ENCODE measurements around the gene SLC12A5. TPM values are rescaled to one million over a fixed set of nuclear protein-coding genes. Genes with fewer than 3 reads are reported as not detected.

The SLC12A5 gene
- polyA plus RNA-seq, 12 donors = 0.67 to 3.3 (median 1.1) TPM; not detected in 2

DNA sequence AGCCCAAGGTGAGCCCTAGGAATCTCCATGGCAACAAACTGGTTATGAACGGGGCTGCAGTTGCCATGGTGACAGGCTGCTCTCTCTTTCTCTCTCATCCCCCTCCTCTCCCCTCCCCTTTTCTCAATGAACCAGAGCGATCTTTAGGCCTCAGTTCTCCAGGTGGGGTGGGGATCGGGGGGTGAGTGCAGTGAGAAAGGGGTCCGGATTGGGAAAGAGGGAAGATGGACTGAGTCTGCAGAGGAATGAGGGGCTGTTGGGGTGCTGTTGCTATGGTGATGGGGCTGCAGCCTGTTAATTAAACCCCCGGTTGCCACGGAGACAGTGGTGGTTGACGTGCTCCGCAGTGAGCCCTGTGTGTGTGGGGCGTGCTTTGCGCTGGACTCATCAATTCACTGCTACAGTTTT lies 3.6 kb upstream of the SLC12A5 start:
- no peak for DNase-seq

- peak; percentile 58 for DNase-seq
These were observed 1.7 kb upstream of the SLC12A5 start for GRCh38 chr20:46027245-46027853.

GRCh38 chr20:46028110-46028509 lies 905 bp upstream of the SLC12A5 start:
- DNase-seq = no peak

DNA sequence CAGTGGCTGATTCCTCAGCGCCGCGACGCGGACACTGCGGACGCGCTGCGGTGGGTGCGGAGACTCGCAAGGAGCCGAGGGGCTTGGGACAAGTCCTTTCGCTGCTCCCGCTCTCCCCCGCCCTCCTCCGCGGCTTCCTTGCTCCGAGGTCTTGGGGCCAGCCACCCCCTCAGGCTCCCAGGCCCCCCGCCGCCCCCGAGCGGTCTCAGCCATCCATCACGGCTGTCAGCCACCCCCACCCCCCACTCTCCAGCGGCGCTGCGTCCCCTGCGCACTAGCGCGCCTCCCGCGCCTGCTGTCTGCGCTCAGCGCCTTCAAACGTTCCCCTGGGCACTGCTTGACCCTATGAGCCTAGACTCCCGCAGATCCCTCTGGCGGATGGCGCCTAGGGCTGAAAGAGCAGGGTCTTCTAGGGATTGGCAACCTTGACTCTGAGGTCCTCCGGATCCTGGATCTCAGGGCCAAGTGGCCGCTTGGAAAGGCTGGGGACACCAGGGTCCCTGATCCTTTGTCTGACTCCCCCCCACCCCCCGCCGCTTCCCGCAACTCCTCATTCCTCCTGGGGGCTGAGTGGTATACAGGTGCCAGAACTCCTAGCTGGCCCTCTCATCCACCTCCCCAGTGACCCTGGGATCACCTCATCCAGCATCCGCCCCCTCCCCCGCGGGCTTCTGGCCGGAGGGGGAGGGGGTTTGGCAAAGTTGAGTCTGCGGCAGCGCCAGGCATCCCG lies 1.4 kb downstream of the SLC12A5 start:
- DNase-seq = no peak

GRCh38 chr20:46031014-46031569 lies 2.1 kb downstream of the SLC12A5 start:
- DNase-seq = no peak

- no peak for DNase-seq
These were observed 2.8 kb downstream of the SLC12A5 start for GRCh38 chr20:46031701-46032254.

DNA sequence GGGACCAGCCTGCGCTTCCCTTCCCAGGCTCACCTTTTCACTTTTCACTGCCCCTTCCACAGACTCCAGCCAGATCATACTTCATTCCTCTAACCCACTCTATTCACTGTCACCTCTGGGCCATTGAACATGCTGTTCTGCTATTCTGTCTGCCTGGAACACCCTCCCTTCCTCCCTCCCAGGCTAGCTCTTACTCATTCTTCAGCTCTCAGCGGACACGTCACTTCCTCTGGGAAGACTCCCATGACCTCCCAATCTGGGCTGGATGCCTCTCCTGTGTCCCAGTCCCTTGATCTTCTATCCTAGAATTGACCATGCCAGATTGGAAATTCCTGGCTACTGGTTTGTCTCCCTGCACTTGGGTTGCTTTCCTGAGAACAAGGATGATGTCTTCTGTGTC lies 5.0 kb downstream of the SLC12A5 start:
- DNase-seq = no peak

GRCh38 chr20:46035253-46035652 lies 6.2 kb downstream of the SLC12A5 start:
- no peak for DNase-seq

- no peak for DNase-seq
These were observed 6.7 kb downstream of the SLC12A5 start for GRCh38 chr20:46035713-46036112.

GRCh38 chr20:46036370-46036769 lies 7.4 kb downstream of the SLC12A5 start:
- no peak for DNase-seq

DNA sequence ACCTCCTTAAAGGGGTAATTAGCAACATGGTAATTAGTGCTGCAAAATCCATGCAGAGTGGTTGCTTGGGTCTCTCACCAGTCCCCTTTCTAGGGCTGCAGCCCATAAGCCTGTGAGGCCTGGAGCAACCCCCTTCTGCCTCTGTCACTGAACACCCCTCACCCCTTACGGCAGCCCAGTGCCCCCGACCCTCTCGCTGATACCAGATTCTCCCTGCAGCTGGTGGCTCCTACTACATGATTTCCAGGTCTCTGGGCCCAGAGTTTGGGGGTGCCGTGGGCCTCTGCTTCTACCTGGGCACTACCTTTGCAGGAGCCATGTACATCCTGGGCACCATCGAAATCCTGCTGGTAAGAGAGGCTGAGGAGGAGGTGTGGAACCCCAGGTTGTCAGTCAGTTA lies 8.0 kb downstream of the SLC12A5 start:
- no peak for DNase-seq

GRCh38 chr20:46040902-46041535 lies 12.0 kb downstream of the SLC12A5 start:
- DNase-seq = peak; percentile 38

GRCh38 chr20:46043556-46043955 lies 14.5 kb downstream of the SLC12A5 start:
- no peak for DNase-seq

DNA sequence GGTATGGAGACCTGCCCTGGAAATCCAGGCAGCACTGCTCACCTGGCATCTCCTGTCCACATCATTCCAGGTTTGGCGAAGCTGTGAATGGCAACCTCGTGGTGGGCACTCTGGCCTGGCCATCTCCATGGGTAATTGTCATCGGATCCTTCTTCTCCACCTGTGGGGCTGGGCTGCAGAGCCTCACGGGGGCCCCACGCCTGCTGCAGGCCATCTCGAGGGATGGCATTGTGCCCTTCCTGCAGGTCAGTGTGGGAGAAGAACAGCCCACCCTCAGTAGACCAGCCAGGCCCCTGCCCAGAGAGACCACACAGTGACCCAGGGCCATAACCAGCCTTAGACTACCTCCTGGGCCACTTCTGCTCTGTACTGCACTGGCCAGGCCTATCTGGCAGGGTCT lies 15.9 kb downstream of the SLC12A5 start:
- DNase-seq = no peak

DNA sequence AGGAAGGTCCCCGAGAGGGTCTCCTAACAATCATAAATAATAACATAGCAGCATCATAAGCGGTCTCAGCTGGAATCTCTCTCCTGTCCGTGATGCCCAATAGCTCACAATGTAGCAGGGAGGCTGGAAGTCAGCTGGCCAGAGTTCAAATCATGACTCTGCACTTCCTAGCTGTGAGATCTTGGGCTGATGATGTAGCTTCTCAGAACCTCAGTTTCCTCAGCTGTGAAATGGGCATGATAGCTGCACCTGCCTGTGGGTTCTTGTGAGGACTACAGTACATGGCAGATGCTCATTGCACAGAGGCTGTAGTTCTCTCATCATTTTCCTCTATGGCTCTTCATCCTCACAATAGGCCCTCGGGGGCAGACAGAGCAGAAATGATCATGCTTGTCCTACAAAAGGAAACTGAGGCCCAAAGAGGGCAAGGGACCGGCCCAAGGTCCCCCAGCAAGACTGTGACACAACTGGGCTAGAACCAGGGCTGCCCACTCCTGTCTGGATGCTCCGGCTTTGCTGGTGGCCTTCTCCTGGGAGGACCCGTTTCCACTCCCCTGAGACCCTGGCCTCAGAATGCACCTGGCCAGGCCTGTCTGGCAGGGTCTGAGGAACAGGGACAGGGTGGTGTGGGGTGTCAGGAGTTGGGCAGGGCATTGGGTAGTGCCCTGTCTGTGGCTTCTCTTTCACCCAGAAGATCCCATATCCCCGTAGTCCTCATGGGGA lies 17.7 kb downstream of the SLC12A5 start:
- no peak for DNase-seq

- DNase-seq = no peak
These were observed 18.8 kb downstream of the SLC12A5 start for GRCh38 chr20:46047821-46048220.

DNA sequence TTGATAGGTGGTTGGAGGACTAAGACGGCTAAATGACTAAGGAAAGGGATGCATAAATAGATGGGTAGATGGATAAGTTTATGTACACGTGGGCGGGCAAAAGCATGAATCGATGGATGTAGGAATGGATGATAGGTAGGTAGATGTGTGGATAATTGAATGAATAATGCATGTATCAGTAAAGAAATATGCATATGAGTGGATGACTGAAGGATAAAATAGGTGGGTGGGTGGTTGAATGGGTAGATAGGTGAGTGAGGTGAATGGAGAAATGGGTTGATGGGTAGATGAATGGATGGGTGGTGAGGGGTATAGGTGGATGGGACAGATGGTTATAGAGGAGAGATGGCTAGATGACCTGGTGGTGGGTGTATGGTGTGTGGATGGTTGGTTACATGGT lies 20.2 kb downstream of the SLC12A5 start:
- no peak for DNase-seq

GRCh38 chr20:46049815-46050214 lies 20.8 kb downstream of the SLC12A5 start:
- DNase-seq = no peak

GRCh38 chr20:46050444-46050843 lies 21.4 kb downstream of the SLC12A5 start:
- DNase-seq = no peak

GRCh38 chr20:46050885-46051284 lies 21.9 kb downstream of the SLC12A5 start:
- DNase-seq = no peak

DNA sequence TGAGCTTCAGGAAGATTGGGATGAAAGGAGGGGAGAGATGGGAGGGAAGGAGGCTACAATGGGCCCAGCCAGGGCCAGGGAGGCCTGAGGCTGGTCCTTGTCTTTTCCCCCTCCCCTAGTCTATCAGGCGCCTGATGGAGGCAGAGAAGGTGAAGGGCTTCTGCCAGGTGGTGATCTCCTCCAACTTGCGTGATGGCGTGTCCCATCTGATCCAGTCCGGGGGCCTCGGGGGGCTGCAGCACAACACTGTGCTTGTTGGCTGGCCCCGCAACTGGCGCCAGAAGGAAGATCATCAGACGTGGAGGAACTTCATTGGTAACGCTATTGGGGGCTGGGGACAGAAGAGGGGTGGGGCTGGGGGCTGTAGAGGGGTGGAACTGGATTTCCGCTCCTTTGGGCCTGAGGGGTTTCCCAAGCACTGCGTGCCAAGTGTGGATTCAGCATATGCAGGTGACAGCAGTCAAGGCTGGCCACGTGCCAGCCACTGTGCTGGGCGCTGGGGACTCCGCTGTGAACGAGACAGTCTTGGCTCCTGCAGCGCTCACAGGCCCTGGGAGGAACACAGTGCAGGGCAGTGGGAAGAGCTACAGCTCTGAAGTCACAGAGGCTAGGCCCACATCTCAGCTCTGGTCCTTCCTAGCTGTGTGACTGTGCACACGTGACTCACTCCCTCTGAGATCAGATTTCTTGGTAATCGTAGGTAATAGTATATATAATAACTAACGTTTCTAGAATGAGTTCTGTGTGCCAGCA lies 22.7 kb downstream of the SLC12A5 start:
- no peak for DNase-seq

Measured in muscle of arm (tissue), 12 donors.